Fibroblast of the aortic adventitia (primary cell): ENCODE measurements around the gene DPH2. TPM values are rescaled to one million over a fixed set of nuclear protein-coding genes. Genes with fewer than 3 reads are reported as not detected.

Experiments used
- DNase-seq: peaks from one replicate; pipeline ENCODE4 v3.0.0-alpha.2; 2010; ENCODE audit warnings: low read depth
- H3K4me3 ChIP-seq: 2 replicates; pipeline ENCODE4 v1.5.1; 2011; ENCODE audit warnings: low read depth, mild to moderate bottlenecking, control low read depth, low read length, moderate library complexity
- total RNA-seq: library from RNA; depleted of rRNA; stranded (reverse); fragments of >200 nt; gene quantifications from 2 replicates; pipeline ENCODE4 v1.2.3, GENCODE V29; 2012; ENCODE audit warnings: low replicate concordance
- TF ChIP-seq, protein P1 (sequence below): IDR thresholded peaks from 2 replicates; pipeline ENCODE4 v1.5.1; 2011; ENCODE audit warnings: mild to moderate bottlenecking, low read length, control low read depth, inconsistent platforms; ENCODE audit not compliant: insufficient read depth

Gene DPH2
- total RNA-seq, 1 donor = 15.6 TPM

- DNase-seq = no peak
- TF ChIP-seq, protein P1, sequence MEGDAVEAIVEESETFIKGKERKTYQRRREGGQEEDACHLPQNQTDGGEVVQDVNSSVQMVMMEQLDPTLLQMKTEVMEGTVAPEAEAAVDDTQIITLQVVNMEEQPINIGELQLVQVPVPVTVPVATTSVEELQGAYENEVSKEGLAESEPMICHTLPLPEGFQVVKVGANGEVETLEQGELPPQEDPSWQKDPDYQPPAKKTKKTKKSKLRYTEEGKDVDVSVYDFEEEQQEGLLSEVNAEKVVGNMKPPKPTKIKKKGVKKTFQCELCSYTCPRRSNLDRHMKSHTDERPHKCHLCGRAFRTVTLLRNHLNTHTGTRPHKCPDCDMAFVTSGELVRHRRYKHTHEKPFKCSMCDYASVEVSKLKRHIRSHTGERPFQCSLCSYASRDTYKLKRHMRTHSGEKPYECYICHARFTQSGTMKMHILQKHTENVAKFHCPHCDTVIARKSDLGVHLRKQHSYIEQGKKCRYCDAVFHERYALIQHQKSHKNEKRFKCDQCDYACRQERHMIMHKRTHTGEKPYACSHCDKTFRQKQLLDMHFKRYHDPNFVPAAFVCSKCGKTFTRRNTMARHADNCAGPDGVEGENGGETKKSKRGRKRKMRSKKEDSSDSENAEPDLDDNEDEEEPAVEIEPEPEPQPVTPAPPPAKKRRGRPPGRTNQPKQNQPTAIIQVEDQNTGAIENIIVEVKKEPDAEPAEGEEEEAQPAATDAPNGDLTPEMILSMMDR = no peak
- H3K4me3 ChIP-seq = peak overlapping the region; percentile 93
Measured at GRCh38 chr1:43973981-43974442, 4.2 kb downstream of the DPH2 start.

- peak; percentile 89 for DNase-seq
- peak within 1 kb of the TSS; percentile 93 for H3K4me3 ChIP-seq
- TF ChIP-seq, protein P1 = no peak
Measured at GRCh38 chr1:43974443-43975248, 4.8 kb downstream of the DPH2 start, which contains the start of gene ATP6V0B. Gene ATP6V0B (plus strand): TSS chr1:43974960. CDS start chr1:43975041, 81 bp downstream.

DNA sequence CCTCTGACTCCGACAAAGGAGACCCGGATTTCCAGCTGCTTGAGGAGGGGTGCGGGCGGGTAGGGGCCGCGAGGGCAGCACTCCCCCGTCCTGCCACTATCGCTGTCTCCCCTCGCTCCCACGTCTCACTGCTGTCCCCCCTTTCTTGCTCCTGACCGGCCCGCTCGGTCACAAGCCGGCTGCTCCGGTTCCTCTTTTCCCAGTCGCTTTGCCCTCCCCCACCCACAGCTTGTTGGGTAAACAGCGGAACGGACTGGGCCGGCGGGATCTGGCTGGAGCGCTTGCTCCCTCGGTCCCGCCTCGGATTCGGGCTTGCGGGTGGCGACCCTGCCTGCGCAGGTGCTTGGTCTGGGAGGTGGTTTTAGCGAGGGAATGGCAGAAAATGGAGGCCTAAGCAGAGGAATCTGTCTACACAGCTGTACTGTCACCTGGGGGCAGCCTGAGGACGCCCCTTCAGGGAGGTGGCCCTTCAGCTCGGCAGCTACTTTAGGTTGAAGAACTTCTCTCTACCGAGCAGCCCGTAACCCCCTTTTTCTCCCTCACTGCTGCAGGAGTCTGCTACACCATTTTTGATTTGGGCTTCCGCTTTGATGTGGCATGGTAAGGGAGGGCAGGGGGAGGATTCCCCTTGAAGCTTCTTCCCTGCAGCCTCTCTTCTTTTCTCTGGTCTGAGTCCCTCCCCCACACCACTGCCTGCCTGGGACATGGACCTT is 5.6 kb downstream of the DPH2 start:
- TF ChIP-seq, protein P1 = no peak
- peak overlapping the region; percentile 93 for H3K4me3 ChIP-seq
- no peak for DNase-seq

- DNase-seq = no peak
- TF ChIP-seq, protein P1 = no peak
- H3K4me3 ChIP-seq = peak overlapping the region; percentile 93
Measured at GRCh38 chr1:43976045-43976444, 6.2 kb downstream of the DPH2 start.

- TF ChIP-seq, protein P1 = no peak
- peak overlapping the region; percentile 93 for H3K4me3 ChIP-seq
- DNase-seq = no peak
Measured at GRCh38 chr1:43976890-43977289, 7.1 kb downstream of the DPH2 start.

DNA sequence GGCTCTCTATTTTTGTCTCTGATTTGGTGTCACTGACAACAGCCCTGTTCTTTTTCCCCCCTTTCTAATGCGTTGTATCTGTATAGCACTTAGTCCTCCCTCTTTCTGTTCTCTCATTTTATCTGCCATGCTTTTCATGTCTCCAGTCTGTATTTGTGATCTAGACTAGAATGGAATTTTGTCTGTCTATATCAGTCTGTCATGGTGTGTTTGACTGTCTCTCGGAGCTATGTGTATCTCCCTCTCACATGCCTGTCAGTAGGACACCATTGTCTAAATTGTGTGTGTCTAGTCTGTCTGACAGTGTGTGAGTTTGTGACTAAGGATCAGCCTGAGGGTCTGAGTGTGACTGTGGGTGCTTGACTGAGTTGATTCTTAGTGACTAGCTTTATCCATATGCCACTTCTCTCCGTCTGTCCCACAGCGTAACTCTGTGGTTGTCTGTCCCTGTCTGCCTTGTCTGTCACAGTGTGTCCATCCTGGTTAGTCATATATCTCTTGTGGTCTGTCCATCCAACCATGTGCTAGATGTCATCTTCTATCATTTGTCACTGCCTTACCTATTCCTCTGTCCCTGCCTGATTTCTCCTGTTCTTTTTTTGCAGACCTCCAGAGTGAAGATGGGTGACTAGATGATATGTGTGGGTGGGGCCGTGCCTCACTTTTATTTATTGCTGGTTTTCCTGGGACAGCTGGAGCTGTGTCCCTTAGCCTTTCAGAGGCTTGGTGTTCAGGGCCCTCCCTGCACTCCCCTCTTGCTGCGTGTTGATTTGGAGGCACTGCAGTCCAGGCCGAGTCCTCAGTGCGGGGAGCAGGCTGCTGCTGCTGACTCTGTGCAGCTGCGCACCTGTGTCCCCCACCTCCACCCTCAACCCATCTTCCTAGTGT is 7.8 kb downstream of the DPH2 start:
- TF ChIP-seq, protein P1 = no peak
- peak overlapping the region; percentile 74 for H3K4me3 ChIP-seq
- DNase-seq = no peak
